Motor neuron (in vitro differentiated cells): ENCODE results near the gene NR5A1. TPM values are rescaled to one million over a fixed set of nuclear protein-coding genes. Genes with fewer than 3 reads are reported as not detected.

Source experiments
- ATAC-seq, 8 experiments: fragments of 200-7000 bp; cut with Tn5 transposase; replicated peaks in 6 of 8; 2 replicates each; pipeline ENCODE4 v1.8.0; 2021; ENCODE audit warnings: mild to moderate bottlenecking in 8 of 8, moderate library complexity in 8 of 8
- H3K27ac ChIP-seq, 2 donors: fragments of 250-450 bp; sonication (Bioruptor Pico); 2 replicates each; pipeline ENCODE4 v1.9.0; 2021; ENCODE audit warnings: antibody characterized with exemption in 2 of 2, mild to moderate bottlenecking in 2 of 2, moderate library complexity in 1 of 2
- H3K4me1 ChIP-seq, 2 donors: fragments of 250-450 bp; sonication (Bioruptor Pico); replicated peaks in 1 of 2; 2 replicates each; pipeline ENCODE4 v1.6.1; 2021; ENCODE audit warnings: antibody characterized with exemption in 2 of 2, mild to moderate bottlenecking in 2 of 2, moderate library complexity in 1 of 2
- H3K4me3 ChIP-seq, 5 donors: fragments of 250-450 bp; sonication (Bioruptor Pico); 2 replicates each; pipeline ENCODE4 v1.9.0; 2021; ENCODE audit warnings: antibody characterized with exemption in 5 of 5, mild to moderate bottlenecking in 5 of 5, moderate library complexity in 4 of 5
- WGBS, 10 experiments: fragments of 450-650 bp; shearing (Covaris generic); methylation state at CpG; one replicate each; pipeline ENCODE4 v1.0.0; 2022; 5-methylcytosine and 5-hydroxymethylcytosine counted together
- in situ Hi-C, 9 experiments: fragments of 400-800 bp; cut with MboI; loops; one replicate each; pipeline ENCODE4 v1.15.0; 2021; ENCODE audit warnings: low sequenced_read_pairs in 9 of 9, low pct_unique_long_range_greater_than_20kb in 2 of 9; ENCODE audit not compliant: unreplicated experiment in 9 of 9
- total RNA-seq, 8 experiments: library from RNA; unstranded; fragments of 300-600 nt; gene quantifications; 2 replicates each; pipeline versions ENCODE4 v1.2.3 to v1.2.4, GENCODE V29; 2022

Gene NR5A1
- total RNA-seq, 8 experiments from 2014 or later, result 0.05 to 0.62 (median 0.27) TPM; not detected in 2

GRCh38 chr9:124512806-124513204 is 5.6 kb upstream of the NR5A1 start:
- H3K4me3 ChIP-seq, result no peak overlapping the region
- peaks cover 20 to 29% of the 10 kb centered on the region in 2 donors for H3K4me1 ChIP-seq
- peak in 3 of 8 experiments; percentile 6 to 21 (median 8) for ATAC-seq
- no peak overlapping the region for H3K27ac ChIP-seq
- WGBS, 10 experiments, result 80 to 84% (median 80%) methylated on average over 2 to 7 of the region's 9 CpGs; no CpG with 5 or more reads in 7 of the 10 experiments
- in situ Hi-C loops, result no loop called here

GRCh38 chr9:124511891-124512805 is 4.9 kb upstream of the NR5A1 start:
- WGBS, 10 experiments, result 60 to 100% (median 65%) methylated on average over 1 to 8 of the region's 23 CpGs; no CpG with 5 or more reads in 2 of the 10 experiments
- no peak overlapping the region for H3K27ac ChIP-seq
- H3K4me3 ChIP-seq, result no peak overlapping the region
- peaks cover 24 to 29% of the 10 kb centered on the region in 2 donors for H3K4me1 ChIP-seq
- peak in 6 of 8 experiments; percentile 9 to 43 (median 28) for ATAC-seq
- in situ Hi-C loops, result no loop called here

- H3K4me3 ChIP-seq, result no peak overlapping the region
- in situ Hi-C loops, result no loop called here
- ATAC-seq, result peak in 4 of 8 experiments; percentile 5 to 18 (median 7)
- WGBS, 10 experiments, result 80 to 81% methylated on average over 1 to 5 of the region's 6 CpGs; no CpG with 5 or more reads in 8 of the 10 experiments
- no peak overlapping the region for H3K27ac ChIP-seq
- H3K4me1 ChIP-seq, result peaks cover 24 to 29% of the 10 kb centered on the region in 2 donors
Observed at GRCh38 chr9:124511426-124511840, 4.2 kb upstream of the NR5A1 start.

- peak in 5 of 8 experiments; percentile 18 to 68 (median 42) for ATAC-seq
- Histone ChIP-seq H3K4me3 (no peak overlapping the region), H3K4me1 (peaks cover 24 to 29% of the 10 kb centered on the region in 2 donors), H3K27ac (no peak overlapping the region)
- 40 to 100% (median 79%) methylated on average over 1 to 3 of the region's 9 CpGs; no CpG with 5 or more reads in 4 of the 10 experiments for WGBS, 10 experiments
- in situ Hi-C loops, result no loop called here
Observed at GRCh38 chr9:124510650-124511425, 3.6 kb upstream of the NR5A1 start.

GRCh38 chr9:124507880-124508423 is 753 bp upstream of the NR5A1 start:
- in situ Hi-C loops, result no loop called here
- H3K4me1 ChIP-seq, result peaks cover 15 to 25% of the 10 kb centered on the region in 2 donors
- H3K4me3 ChIP-seq, result no peak overlapping the region
- ATAC-seq, result no peak
- H3K27ac ChIP-seq, result no peak overlapping the region
- 60 to 100% (median 80%) methylated on average over 1 to 2 of the region's 11 CpGs; no CpG with 5 or more reads in 2 of the 10 experiments for WGBS, 10 experiments

DNA sequence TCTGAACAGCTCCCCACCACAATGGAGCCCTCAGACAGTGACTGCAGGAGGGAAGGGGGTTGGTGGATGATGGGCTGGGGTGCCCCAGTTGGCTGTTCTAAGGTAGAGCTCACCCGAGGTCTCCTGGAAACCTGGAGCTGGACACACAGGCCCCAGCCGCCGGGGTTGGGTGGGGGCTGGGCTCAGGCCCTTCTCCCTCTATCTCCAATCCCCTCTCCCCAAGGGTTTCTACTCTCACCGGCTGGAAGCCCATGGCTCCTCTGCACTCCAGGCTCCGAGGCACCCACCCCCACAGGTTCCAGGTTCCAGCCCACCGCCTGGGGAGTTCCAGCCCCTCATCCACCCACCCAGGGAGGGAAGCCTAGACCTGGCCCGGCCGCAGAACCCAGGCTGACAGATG is 766 bp downstream of the NR5A1 start:
- ATAC-seq, result no peak

GRCh38 chr9:124505901-124506346 is 1.3 kb downstream of the NR5A1 start:
- ATAC-seq, result no peak
- in situ Hi-C loops, result no loop called here
- peaks cover 4 to 12% of the 10 kb centered on the region in 2 donors for H3K4me1 ChIP-seq
- H3K27ac ChIP-seq, result no peak overlapping the region
- WGBS, 10 experiments, result 80 to 100% (median 86%) methylated on average over 1 to 8 of the region's 19 CpGs; no CpG with 5 or more reads in 6 of the 10 experiments
- no peak overlapping the region for H3K4me3 ChIP-seq

More for the DNA sequence above, 766 bp downstream of the NR5A1 start:
- in situ Hi-C loops, result no loop called here
- peaks cover 4 to 12% of the 10 kb centered on the region in 2 donors for H3K4me1 ChIP-seq
- no peak overlapping the region for H3K4me3 ChIP-seq
- no peak overlapping the region for H3K27ac ChIP-seq
- no CpG with 5 or more reads among the region's 8 CpGs for WGBS, 10 experiments

GRCh38 chr9:124505006-124505900 is 1.9 kb downstream of the NR5A1 start:
- Histone ChIP-seq H3K27ac (no peak overlapping the region), H3K4me1 (peaks cover 4 to 12% of the 10 kb centered on the region in 2 donors), H3K4me3 (peak overlapping the region in 1 of 5 donors; percentile 17)
- WGBS, 10 experiments, result 15 to 81% (median 48%) methylated on average over 3 to 14 of the region's 69 CpGs; no CpG with 5 or more reads in 5 of the 10 experiments
- ATAC-seq, result peak in 5 of 8 experiments; percentile 16 to 52 (median 30)
- in situ Hi-C loops, result no loop called here

GRCh38 chr9:124504530-124505005 is 2.6 kb downstream of the NR5A1 start:
- ATAC-seq, result peak in 6 of 8 experiments; percentile 29 to 43 (median 36)
- no CpG with 5 or more reads among the region's 81 CpGs for WGBS, 10 experiments
- Histone ChIP-seq H3K4me1 (peaks cover 4 to 12% of the 10 kb centered on the region in 2 donors), H3K4me3 (peak overlapping the region in 4 of 5 donors; percentile 4 to 17 (median 9)), H3K27ac (no peak overlapping the region)
- in situ Hi-C loops, result no loop called here

GRCh38 chr9:124503713-124504529 is 3.3 kb downstream of the NR5A1 start:
- peaks cover 4 to 12% of the 10 kb centered on the region in 2 donors for H3K4me1 ChIP-seq
- in situ Hi-C loops, result no loop called here
- 0% methylated on average over 7 to 9 of the region's 76 CpGs; no CpG with 5 or more reads in 8 of the 10 experiments for WGBS, 10 experiments
- H3K27ac ChIP-seq, result no peak overlapping the region
- peak overlapping the region in 4 of 5 donors; percentile 4 to 17 (median 9) for H3K4me3 ChIP-seq
- ATAC-seq, result peak in 2 of 8 experiments; percentile 9 to 17
